GM13977 (cell line): ENCODE measurements around the gene SBNO2.

Experiments used
- DNase-seq: peaks from one replicate; pipeline ENCODE4 v3.0.0; 2012; ENCODE audit warnings: low spot score
- in situ Hi-C: fragments of 300-500 bp; cut with MboI; formaldehyde crosslinking; loops from one replicate; pipeline ENCODE4 v1.12.0; 2022; ENCODE audit warnings: low sequenced_read_pairs, low pct_unique_long_range_greater_than_20kb, mixed read lengths, inconsistent platforms; ENCODE audit not compliant: unreplicated experiment
- TF ChIP-seq, protein P1 (sequence below): IDR thresholded peaks from 2 replicates; pipeline ENCODE4 v1.5.1; 2012; ENCODE audit warnings: mild to moderate bottlenecking, control low read depth; ENCODE audit not compliant: insufficient read depth; ENCODE audit errors: extremely low read depth, missing control alignments

The SBNO2 gene

DNA sequence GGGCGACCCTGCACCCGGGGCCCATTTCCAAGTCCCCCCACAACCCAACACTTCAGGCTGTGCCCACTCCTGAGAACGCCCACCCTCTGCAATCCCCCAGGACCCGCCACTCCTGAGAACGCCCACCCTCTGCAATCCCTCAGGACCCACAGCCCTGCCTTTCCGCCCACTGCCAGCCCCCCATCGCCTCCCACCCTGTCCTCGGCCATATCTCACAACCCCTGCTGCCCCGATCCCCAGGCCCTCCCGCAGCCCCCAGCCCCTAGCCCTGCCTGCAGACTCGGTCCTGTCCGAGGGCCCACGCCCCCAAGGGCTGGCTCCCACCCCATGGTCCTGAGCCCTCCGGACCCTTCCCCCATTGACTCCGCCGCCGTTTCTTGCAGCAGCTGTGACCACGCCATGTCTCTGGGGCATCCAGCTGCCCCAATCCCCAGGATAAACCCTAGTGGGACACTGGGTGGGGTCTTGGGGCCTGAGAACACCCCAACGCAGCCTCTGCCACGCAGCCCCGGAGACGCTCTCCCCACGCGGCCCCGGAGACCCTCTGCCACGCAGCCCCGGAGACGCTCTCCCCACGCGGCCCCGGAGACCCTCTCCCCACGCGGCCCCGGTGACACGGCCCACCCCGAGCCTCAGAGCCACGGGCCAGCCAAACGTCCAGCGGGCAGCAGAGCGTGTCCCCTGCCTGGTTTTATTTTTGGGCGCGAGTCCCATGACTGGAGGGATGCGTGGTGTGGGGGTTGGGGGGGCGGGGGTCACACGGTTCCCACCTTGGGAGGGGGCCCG lies 17.0 kb downstream of the SBNO2 start:
- TF ChIP-seq, protein P1, sequence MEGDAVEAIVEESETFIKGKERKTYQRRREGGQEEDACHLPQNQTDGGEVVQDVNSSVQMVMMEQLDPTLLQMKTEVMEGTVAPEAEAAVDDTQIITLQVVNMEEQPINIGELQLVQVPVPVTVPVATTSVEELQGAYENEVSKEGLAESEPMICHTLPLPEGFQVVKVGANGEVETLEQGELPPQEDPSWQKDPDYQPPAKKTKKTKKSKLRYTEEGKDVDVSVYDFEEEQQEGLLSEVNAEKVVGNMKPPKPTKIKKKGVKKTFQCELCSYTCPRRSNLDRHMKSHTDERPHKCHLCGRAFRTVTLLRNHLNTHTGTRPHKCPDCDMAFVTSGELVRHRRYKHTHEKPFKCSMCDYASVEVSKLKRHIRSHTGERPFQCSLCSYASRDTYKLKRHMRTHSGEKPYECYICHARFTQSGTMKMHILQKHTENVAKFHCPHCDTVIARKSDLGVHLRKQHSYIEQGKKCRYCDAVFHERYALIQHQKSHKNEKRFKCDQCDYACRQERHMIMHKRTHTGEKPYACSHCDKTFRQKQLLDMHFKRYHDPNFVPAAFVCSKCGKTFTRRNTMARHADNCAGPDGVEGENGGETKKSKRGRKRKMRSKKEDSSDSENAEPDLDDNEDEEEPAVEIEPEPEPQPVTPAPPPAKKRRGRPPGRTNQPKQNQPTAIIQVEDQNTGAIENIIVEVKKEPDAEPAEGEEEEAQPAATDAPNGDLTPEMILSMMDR, result no peak
- in situ Hi-C loops, result no loop called here
- DNase-seq, result no peak

- in situ Hi-C loops, result no loop called here
- no peak for DNase-seq
- TF ChIP-seq, protein P1, result no peak
Measured at GRCh38 chr19:1156305-1156801, 17.7 kb downstream of the SBNO2 start.

DNA sequence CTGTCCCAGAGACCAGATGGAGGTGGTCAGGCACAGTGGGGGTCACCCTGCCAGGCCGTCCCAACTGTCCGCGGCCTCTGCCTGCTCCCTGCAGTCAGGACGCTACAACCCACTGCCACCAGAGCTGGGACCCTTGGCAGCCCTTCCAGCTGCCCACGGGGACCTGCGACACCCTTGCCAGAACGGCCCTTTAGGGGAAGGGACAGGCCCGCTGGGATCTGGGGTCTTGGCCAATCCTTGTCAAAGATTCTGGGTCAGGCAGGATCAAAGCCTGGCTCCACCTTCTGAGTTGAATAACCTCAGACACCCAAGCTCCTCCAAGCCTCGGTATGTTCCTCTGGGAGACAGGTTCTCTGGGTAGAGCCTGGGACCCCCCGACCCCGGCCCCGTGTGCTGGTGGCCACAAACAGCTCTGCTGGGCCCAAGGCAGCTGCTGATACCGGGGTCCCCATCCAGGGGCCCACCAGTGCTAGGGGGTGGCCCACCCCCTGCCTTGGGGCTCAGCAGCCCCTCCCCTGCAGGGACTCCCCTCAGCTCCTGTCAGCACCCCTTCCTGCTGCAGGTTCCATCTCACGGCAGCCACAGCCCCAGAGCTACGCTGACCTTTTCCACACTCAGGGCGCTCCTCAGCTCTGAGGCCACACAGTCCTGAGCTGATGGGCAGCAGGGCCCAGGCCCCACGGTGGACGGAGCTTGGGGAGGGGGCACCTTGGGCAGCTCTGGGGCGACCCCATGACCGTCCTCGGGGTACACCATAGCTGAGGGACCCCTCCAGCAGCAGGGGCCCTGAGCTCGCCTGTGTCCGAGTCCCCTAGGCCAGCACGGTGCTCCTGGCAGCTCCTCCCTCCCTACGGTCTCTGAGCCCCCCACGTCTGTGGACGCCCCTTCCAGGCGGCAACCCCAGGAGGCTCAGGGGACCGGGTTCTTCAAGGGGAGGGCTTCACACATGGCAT lies 18.4 kb downstream of the SBNO2 start:
- in situ Hi-C loops, result no loop called here
- TF ChIP-seq, protein P1, result no peak
- no peak for DNase-seq

GRCh38 chr19:1154731-1155351 lies 19.2 kb downstream of the SBNO2 start:
- in situ Hi-C loops, result no loop called here
- TF ChIP-seq, protein P1, result no peak
- DNase-seq, result no peak

- DNase-seq, result no peak
- in situ Hi-C loops, result no loop called here
- TF ChIP-seq, protein P1, result no peak
Measured at GRCh38 chr19:1153891-1154730, 20.0 kb downstream of the SBNO2 start.
